Iris pigment epithelial cell (primary cell): Measurements from ENCODE around the gene OR5B21.

Experiments
- DNase-seq: peaks from one replicate; pipeline ENCODE4 v3.0.0-alpha.2; 2011; ENCODE audit warnings: low read depth

OR5B21 gene

GRCh38 chr11:58508005-58508404 lies at the start of gene OR5B21:
OR5B21 (minus strand) TSS chr11:58508105; CDS start chr11:58508105, 0 bp downstream.
- DNase-seq = no peak

- no peak for DNase-seq
Observed at GRCh38 chr11:58549644-58550043, 41.7 kb upstream of the OR5B21 start.

- no peak for DNase-seq
Observed at GRCh38 chr11:58546841-58547240, 38.9 kb upstream of the OR5B21 start.

GRCh38 chr11:58531865-58532341 lies 24.0 kb upstream of the OR5B21 start:
- no peak for DNase-seq

- DNase-seq = no peak
Observed at GRCh38 chr11:58530236-58530635, 22.3 kb upstream of the OR5B21 start.

- no peak for DNase-seq
Observed at GRCh38 chr11:58527429-58527828, 19.5 kb upstream of the OR5B21 start.

GRCh38 chr11:58526721-58527120 lies 18.8 kb upstream of the OR5B21 start:
- no peak for DNase-seq

GRCh38 chr11:58525037-58525614 lies 17.2 kb upstream of the OR5B21 start:
- no peak for DNase-seq

GRCh38 chr11:58524232-58525036 lies 16.5 kb upstream of the OR5B21 start:
- peak; percentile 85 for DNase-seq

GRCh38 chr11:58513747-58514367 lies 6.0 kb upstream of the OR5B21 start:
- peak; percentile 70 for DNase-seq

GRCh38 chr11:58511636-58512035 lies 3.7 kb upstream of the OR5B21 start:
- DNase-seq = no peak

- no peak for DNase-seq
Observed at GRCh38 chr11:58509748-58510147, 1.8 kb upstream of the OR5B21 start.

- DNase-seq = no peak
Observed at GRCh38 chr11:58508814-58509213, 909 bp upstream of the OR5B21 start.

- DNase-seq = no peak
Observed at GRCh38 chr11:58507355-58507754, 550 bp downstream of the OR5B21 start.

GRCh38 chr11:58506935-58507334 lies 970 bp downstream of the OR5B21 start:
- no peak for DNase-seq

- no peak for DNase-seq
Observed at GRCh38 chr11:58505849-58506248, 2.1 kb downstream of the OR5B21 start.

GRCh38 chr11:58504232-58504631 lies 3.7 kb downstream of the OR5B21 start:
- DNase-seq = no peak

GRCh38 chr11:58503361-58503856 lies 4.5 kb downstream of the OR5B21 start:
- no peak for DNase-seq

- no peak for DNase-seq
Observed at GRCh38 chr11:58502004-58502403, 5.9 kb downstream of the OR5B21 start.

GRCh38 chr11:58498464-58498863 lies 9.4 kb downstream of the OR5B21 start:
- no peak for DNase-seq

- DNase-seq = no peak
Observed at GRCh38 chr11:58497951-58498350, 10.0 kb downstream of the OR5B21 start.

- no peak for DNase-seq
Observed at GRCh38 chr11:58495906-58496305, 12.0 kb downstream of the OR5B21 start.

- DNase-seq = peak; percentile 54
Observed at GRCh38 chr11:58494101-58494500, 13.8 kb downstream of the OR5B21 start.
